GM19372 (cell line): ENCODE data around the gene POLDIP3.
A peak's percentile ranks its signal among the peaks of the same experiment; 100 is the strongest.
"Not testable (repeated sequence)": the region's sequence is repeated elsewhere in the genome, so short reads cannot be mapped to it uniquely, and the experiment has no call there.

Experiments
- ATAC-seq: cut with Tn5 transposase; IDR thresholded peaks from one replicate; pipeline ENCODE4 v1.9.1; 2021; ENCODE audit warnings: mild to moderate bottlenecking, low read depth, moderate library complexity; ENCODE audit not compliant: unreplicated experiment

Gene POLDIP3

DNA sequence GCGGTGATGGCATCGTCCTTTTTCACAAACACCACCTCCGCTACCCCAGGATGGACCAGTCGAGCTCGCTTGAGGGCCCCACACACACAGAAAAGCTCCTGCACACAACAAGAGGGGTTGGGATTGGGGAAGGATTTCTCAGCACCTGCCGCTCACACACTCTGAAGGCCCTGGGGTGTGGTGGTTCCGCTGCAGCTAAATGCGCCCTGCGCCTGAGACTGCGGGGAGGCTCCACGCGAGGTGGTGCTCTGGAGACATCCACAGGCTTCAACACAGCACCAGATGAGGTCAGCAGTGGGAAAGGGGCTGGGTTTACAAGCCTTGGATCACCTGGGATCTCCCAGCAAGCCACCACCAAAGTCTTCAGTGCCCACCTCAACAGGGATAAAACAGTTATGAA is 22.7 kb downstream of the POLDIP3 start:
- ATAC-seq: no peak

DNA sequence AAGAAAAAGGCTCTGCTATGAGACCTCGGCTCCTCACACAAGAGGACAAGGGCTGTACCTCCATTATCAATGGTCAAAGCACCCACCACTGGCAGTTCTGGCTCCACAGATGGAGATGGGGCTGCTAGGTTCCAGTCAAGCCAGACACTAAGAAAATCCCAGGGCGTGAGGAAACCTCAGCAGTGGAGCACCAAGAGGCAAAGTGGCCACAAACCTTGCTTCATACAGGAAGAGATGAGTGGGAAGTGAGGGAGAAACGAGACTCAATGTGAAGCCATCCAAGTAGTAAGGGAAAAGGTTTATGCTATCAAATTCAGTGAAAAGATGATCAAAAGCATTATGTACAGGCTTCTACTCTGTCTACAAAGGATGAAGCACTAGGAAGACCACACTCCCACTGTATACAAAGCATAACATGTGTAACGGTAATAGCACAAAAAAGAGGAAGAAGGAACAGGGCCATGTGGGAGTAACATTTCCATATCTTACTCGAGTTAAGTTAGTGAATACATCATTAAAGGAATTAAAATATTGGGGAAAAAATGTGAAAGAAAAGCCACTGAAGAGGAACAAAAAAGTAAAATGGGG is 27.0 kb downstream of the POLDIP3 start:
- ATAC-seq: no peak

DNA sequence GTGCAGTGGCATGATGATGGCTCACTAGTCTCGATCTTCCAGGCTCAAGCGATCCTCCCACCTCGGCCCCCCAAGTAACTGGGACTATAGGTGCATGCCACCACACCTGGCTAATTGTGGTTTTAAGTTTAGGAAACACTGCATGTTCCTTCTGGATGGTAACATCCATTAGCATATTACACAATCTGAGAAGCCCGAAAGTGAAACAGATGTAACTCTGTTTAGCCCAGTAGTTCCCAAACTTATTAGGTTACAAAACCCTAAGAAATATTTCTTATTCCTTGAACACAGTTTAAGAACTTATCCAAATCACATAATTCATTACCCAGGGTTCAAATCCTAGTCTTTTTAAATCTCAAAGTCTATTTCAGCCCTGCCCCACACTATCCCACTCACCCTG is 28.3 kb downstream of the POLDIP3 start:
- ATAC-seq: no peak

DNA sequence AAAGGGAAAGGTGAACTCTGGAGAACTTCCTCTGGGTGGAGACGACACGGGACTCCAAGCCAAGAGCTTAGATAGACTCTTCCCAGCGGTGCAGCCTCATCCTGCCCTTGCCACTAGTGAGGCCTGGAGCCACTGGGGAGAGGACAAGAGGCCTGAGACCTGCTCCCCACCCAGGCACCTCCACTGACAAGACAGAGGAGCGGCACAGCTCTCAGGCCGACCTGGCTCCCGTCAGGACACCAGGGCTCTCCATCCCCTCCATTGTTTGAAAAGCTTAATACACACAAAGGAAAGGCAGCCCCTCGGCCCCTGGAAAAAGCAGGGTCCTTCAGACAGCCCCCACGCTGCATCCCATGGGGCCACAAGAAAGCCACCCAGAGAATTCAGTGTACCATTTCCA is 29.6 kb downstream of the POLDIP3 start:
- ATAC-seq: no peak

DNA sequence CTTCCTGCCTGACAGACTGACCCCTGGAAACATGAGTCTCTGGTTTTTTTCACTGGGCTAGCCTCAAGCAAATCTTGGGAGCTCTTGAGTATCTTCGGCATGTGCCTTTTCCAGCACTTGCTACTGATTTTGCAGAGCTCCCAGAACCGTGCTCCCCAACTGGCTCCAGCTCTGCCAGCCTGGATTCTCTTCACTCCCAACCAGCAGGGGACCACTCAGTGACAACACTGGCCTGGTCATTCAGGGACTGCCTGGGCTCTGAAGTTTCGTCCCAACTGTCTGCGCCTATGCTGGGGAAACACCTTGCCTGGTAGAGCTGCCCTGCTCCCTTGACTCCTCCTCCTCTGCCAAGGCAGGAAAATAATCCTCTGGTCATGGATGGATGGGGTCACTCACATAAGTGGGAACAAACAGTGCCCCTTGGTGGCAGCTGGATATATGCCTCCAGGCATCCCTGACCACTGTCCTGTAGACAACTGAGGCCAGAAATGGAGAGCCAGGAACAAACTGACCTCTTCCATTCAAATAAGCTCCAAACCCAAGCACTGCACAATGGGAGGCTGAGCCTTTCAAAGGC is 30.2 kb downstream of the POLDIP3 start:
- ATAC-seq: no peak

- ATAC-seq: no peak
Observed at GRCh38 chr22:42582987-42583386, 31.7 kb downstream of the POLDIP3 start.

DNA sequence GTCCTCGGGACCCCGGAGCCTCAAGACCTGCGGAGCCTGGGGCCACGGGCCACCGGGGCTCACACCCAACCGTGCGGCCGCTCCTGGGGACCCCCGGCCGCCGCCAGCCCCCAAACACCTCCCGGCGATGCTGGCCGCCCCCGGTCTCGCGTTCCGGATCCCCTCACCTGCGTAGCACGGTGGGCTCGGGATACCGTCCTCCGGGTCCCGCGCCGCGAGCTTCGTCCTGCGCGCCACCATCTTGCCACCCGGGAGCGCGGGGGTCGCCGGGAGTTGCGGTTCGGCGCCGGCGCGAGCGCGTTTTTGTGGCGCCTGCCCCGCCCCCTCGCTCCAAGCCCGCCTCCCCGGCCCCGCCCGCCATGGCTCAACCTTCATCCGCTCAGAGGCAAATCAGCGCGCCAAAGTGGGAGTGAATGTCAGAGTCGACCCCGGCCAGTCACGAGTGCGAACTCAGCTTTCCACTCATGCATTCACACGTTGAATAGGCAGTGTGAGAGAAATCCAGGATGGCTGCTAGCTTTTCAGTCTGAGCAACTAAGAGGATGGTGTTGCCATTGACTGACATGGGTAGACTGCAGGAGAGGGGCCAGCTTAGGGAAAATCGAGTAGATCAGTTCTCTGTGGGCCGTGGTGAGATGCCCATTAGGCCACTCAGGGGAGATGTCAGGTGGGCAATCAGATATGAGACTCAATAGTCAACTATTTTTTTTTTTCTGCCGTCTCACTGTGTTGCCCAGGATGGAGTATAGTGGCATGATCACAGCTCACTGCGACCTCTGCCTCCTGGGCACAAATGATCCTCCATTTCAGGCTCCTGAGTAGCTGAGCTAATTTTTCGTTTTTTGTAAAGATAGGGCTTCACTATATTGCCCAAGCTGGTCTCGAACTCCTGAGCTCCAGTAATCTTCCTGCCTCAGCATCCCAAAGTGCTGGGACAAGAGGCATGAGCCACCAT is 32.6 kb downstream of the POLDIP3 start:
- ATAC-seq: peak; percentile 71

DNA sequence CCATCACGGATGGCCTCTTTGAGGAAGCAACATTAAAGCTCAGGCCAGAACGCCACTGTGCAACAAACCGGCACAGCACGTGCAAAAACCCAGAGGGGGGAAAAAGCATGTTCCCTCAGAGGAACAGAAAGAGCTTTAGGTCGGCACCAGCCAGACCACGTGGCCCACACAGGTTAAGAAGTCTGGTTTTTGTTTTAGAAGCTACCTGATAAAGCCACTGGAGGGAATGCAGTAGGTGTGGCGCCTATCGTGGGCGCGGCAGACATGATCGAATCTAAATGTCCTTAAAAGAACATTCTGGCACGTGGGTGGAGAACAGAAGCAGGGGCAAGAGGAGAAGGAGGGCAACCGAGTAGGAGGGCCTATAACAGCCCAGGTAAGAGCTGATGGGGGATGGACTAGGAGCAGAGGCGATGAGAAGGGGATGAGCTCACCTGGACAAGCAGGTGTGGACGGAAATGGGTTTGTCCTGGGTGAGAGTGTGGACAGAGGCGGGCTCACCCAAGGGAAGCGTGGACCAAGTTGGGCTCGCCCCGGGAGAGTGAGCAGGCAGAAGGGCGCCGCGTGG is 33.4 kb downstream of the POLDIP3 start:
- peak; percentile 8 for ATAC-seq

GRCh38 chr22:42580040-42580439 is 34.6 kb downstream of the POLDIP3 start:
- not testable (repeated sequence) for ATAC-seq

- ATAC-seq: no peak
Observed at GRCh38 chr22:42577623-42578240, 37.0 kb downstream of the POLDIP3 start.

GRCh38 chr22:42577141-42577540 is 37.5 kb downstream of the POLDIP3 start:
- not testable (repeated sequence) for ATAC-seq

DNA sequence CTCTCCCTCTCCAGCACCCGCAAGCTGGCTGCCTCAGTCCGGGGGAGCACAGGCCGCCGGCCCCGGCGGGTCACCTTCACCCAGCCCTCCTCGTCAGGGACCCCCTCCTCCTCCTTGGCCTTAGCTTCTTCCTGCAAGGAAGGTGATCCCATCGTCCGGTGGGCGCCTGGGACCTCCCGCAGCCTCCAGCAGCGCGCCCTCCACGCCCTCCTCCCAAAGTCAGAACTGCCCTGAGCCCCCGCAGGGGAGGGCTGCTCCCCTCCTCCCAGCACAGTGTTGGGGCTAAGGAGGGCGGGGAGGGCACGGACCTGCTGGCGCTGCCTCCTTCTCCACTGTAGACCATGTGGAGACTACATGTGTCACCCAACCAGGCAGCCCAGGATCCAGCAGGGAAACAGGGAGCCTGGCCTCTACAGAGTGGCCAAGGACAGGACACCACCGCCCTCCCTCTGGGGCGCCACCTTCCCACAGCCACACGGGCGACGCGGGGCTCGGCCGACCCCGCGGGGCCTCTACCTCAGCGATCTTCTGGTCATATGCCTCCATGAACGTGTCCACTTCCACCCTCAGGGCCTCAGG is 38.6 kb downstream of the POLDIP3 start:
- not testable (repeated sequence) for ATAC-seq

- not testable (repeated sequence) for ATAC-seq
Observed at GRCh38 chr22:42574468-42574867, 40.2 kb downstream of the POLDIP3 start.

DNA sequence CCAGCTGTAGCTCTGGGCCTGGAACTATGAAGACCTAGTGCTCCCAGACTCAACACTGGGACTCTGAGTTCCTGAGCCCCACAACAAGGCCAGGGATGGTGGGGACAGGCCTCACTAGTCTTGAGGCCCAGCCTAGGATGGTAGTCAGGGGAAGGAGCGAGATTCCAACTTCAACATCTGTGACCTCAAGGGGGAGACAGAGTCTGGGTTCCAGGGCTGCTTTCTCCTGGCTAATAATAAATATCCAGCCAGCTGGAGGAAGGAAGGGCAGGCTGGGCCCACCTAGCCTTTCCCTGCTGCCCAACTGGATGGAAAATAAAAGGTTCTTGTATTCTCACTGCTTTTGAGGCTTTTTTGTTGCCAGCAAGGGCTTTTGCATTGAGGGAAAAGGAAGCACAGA is 40.6 kb downstream of the POLDIP3 start:
- ATAC-seq: not testable (repeated sequence)

DNA sequence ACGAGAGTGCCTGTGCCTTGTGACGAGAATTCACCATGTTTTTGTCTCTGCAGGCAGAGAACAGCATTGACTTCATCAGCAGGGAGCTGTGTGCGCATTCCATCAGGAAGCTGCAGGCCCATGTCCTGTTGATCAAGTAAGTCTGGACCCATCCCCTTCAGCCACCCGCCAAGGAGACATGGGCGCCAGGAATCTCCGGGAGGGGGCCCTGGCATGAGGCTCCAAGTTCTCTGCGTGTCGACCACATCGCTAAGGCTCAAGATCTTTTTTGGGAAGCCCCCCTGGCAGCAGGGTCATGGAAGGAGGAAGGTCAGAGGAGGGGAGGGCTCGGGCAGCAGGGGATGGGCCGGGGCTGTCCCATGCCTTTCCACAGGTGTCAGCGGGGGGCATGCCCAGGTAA is 43.6 kb downstream of the POLDIP3 start:
- ATAC-seq: not testable (repeated sequence)

- ATAC-seq: not testable (repeated sequence)
Observed at GRCh38 chr22:42570580-42570979, 44.1 kb downstream of the POLDIP3 start.

GRCh38 chr22:42567950-42568349 is 46.7 kb downstream of the POLDIP3 start:
- ATAC-seq: not testable (repeated sequence)

DNA sequence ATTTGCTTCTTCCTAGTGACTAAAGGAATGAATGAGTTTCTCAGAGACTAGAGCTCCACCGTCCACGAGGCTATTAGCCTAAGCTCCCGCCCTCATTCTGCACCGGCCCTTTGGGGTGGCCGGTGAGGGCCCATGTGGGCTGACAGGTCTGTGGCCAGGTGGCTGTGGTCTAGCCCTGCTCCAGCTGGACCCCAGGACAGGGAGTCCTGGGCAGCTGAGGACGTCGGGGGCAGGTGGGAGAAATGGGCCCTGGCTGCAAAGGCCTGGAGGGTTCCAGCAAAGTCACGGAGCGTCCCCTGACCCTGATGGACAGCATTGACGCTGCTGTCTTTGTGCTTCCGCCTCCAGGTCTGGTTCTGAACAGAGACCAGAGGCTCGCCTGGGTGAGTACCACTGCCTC is 48.7 kb downstream of the POLDIP3 start:
- no peak for ATAC-seq

DNA sequence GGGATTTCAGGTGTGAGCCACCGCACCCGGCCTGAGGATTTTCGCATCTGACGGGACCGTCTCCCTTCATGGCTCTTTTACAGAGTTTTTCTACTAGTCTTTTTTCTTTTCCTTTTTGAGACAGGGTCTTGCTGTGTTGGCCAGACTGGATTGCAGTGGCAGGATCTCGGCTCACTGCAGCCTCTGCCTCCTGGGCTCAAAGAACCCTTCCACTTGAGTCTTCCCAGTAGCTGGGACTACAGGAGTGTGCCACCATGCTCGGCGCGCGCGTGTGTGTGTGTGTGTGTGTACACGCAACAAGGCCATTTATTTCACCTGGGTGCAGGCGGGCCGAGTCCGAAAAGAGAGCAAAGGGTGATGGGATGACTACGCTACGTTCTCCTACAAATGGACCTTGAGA is 50.0 kb downstream of the POLDIP3 start:
- ATAC-seq: no peak

DNA sequence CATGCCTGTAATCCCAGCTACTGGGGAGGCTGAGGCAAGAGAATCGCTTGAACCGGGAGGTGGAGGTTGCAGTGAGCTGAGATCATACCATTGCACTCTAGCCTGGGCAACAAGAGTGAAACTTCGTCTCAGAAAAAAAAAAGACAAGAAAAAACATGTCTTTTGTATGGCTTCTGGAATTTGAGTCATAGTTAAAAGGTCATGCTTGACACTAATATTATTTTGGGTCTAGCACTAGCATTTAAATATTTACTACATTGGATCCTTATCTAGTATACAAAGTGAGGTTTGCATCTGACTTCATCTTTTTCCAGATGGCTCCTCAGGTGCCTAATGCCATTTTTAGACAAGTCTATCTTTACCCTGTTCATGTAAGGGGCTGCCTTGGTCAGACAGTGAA is 50.7 kb downstream of the POLDIP3 start:
- ATAC-seq: not testable (repeated sequence)
